GM19238 (cell line): ENCODE data around the gene NCKAP5L.
A peak's percentile ranks its signal among the peaks of the same experiment; 100 is the strongest.
"Not testable (repeated sequence)": the region's sequence is repeated elsewhere in the genome, so short reads cannot be mapped to it uniquely, and the experiment has no call there.

ENCODE experiments used
- DNase-seq: peaks from one replicate; pipeline ENCODE4 v3.0.0; 2011; ENCODE audit warnings: low spot score; ENCODE audit not compliant: insufficient read length

The NCKAP5L gene

GRCh38 chr12:49780914-49781313 is 47.3 kb downstream of the NCKAP5L start:
- DNase-seq, result not testable (repeated sequence)

- no peak for DNase-seq
Measured at GRCh38 chr12:49779581-49779980, 48.6 kb downstream of the NCKAP5L start.

DNA sequence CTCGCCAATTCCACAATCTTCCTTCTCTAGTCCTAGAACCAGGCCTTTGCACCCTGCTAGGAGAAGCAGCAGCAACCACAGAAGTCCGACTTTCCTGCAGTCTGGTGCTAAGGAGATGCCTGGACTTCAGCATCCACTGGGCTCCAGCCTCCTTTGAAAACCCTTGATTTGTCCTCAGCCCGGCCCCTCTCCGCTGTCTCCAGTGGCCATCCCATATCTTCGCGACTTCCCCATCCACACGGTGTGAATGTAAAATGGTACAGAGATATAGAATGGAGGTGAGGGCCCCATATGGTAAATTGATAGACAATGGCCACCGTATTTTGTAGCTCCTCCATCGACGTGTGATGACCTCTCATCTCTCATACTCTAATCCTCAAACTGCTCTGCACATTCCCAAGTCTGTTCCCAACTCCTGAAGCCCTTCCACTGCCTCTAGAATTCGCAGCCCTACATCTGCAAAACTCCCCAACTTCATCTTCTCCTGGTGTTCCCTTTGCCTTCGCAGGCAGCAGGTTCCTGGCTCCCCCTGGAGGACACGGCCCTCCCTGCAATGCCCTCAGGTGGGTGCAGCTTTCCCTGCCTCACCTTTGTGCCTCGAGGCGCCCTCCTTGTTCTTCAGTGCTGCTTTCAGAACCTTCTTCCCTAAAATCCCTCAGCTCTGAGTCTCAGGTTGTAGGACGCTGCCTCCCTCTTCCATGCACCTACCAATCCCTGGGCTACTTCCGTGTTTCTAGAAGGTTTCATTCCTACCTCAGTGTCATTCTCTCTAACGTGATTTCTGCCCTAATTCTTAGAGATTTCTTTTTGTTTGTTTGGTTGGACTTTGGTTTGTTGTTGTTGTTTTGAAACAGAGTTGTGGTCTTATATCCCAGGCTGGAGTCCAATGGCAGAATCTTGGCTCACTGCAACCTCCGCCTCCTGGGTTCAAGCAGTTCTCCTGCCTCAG is 50.1 kb downstream of the NCKAP5L start:
- DNase-seq, result peak; percentile 64

- no peak for DNase-seq
Measured at GRCh38 chr12:49777341-49777740, 50.9 kb downstream of the NCKAP5L start.

GRCh38 chr12:49776858-49777257 is 51.4 kb downstream of the NCKAP5L start:
- DNase-seq, result no peak

DNA sequence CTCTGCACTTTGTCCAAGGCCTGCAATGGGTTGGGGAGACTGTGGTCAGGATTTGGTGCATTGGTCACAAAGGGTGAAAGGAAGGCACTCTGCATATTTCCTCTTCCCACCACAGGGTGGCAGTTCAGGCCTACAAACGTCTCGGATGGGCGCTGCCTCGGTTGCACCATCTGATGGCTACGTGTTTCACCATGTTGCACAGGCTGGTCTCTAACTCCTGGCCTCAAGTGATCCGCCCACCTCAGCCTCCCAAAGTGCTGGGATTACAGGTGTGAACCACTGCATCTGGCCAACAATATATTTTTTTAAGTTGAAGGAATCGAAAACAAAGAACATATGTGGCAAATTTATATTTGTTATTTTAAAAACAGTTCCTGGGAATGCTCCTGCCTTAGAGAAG is 51.8 kb downstream of the NCKAP5L start:
- peak; percentile 64 for DNase-seq

DNA sequence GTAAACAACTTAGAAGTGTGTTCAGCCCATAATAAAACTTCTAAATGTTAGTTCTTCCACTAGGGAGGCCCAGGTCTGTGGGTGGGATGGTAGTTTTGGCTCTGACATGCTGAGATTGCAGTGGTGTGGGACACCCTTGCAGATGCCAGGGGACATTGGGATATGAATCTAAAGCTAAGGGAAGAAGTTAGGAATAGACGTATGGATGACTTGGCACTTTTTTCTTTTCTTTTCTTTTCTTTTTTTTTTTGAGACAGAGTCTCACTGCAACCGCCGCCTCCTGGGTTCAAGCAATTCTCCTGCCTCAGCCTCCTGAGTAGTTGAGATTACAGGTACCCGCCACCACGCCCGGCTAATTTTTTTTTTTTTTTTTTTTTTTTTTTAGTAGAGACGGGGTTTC is 55.1 kb downstream of the NCKAP5L start:
- DNase-seq, result not testable (repeated sequence)

GRCh38 chr12:49767333-49767732 is 60.9 kb downstream of the NCKAP5L start:
- no peak for DNase-seq

GRCh38 chr12:49766115-49766455 is 62.1 kb downstream of the NCKAP5L start:
- DNase-seq, result no peak

DNA sequence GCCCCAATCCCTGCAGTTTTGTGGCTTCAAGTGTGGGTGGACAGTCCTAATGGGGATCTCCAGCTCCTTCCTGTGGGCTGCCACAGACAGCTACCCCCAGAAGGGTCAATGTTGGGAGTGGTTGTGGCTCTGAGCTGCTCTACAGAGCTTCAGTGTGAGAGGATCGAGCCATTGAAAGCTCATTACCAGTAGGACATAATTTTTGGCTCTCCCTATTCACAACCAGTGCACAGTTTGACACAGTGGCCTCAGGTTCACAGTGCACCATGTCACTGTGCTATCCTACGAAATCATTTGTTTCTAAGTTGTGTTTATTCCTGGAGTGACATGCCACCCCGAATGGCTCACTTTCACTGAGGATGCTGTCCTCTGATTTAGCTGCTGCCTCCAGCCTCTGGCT is 64.1 kb downstream of the NCKAP5L start:
- DNase-seq, result no peak

DNA sequence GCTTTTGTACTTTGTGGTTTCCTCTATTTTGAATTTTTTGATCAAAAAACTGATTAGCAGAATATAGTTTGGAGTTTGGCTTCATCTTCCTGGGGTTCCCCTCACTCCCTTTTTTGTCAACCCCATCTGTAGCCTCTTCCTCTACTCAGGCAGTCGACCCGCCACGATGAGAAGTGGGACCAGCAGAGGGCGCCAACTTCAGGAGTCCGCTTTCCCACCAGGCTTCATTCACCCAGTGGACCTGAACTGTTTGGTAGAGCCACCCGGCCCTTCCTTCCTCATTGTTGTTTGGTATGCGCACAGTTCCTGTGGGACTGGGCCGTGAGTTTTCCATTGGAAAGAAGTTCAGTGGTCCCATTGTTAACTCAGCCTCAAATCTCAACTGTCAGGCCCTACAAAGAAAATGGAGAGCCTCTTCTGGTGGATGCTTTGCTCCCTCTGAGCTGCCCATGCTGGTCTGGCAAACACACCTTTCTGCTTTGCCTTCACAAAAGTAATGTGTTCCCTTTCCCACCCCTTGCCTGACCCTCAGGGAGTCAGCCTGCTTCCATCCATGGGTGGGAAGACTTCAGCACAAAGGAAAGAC is 65.1 kb downstream of the NCKAP5L start:
- peak; percentile 61 for DNase-seq

GRCh38 chr12:49762468-49762847 is 65.8 kb downstream of the NCKAP5L start:
- no peak for DNase-seq

- DNase-seq, result no peak
Measured at GRCh38 chr12:49761677-49762467, 66.3 kb downstream of the NCKAP5L start.

DNA sequence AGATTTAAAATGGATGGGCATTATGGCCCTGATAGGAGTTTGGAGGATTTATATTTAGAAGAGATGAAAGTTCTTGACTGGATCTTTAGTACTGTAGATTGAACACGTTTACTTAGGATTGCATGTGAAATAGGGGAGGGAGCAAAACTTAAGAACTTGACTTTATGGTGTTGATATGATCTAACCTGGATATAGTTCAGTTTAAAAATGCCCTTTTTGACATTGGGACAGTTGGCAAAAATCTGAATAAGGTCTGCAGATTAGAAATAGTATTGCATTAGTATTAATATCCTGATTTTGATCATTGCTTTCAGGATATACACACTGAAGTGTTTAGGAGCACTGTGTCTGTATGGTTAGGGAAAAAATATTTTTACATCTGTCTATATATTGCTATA is 77.2 kb downstream of the NCKAP5L start:
- DNase-seq, result no peak

GRCh38 chr12:49750027-49750995 is 77.9 kb downstream of the NCKAP5L start:
- no peak for DNase-seq

DNA sequence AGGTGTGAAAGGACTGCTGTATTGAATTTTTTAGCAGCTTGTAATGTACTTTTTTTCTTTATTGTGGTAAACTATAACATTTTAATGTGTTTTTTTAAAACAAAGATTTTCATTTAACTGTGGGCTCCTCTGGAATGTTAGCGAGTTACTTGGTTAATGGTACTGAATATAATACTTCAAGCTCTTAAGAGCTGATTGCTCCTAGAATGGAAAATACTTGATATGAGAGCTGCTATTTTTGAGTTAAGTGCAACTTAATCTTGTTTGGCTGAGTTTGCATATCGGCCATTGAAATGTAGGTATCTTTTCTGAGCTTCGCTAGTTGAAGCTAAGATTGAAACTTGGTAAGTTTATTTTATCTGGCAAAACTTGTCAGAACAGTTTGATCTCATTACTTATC is 79.4 kb downstream of the NCKAP5L start:
- DNase-seq, result no peak

DNA sequence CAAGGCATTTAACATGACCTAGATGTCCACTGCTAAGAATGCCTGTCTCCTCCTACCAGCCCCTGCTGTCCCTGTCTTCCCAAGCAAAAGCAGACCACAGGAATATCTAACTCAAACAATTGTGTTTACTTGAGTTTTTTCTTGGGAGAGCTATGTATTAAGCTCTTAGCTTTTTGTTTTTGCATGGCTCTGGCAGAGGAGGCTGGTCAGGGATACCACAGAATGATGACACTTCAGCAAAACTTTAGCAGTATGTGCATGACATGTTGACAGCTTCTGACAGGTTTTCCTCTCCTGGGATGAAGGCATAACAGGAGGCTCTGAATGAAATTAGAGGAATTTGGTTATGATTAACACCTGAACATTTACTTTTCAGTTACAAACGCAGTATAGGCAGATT is 79.9 kb downstream of the NCKAP5L start:
- DNase-seq, result no peak

DNA sequence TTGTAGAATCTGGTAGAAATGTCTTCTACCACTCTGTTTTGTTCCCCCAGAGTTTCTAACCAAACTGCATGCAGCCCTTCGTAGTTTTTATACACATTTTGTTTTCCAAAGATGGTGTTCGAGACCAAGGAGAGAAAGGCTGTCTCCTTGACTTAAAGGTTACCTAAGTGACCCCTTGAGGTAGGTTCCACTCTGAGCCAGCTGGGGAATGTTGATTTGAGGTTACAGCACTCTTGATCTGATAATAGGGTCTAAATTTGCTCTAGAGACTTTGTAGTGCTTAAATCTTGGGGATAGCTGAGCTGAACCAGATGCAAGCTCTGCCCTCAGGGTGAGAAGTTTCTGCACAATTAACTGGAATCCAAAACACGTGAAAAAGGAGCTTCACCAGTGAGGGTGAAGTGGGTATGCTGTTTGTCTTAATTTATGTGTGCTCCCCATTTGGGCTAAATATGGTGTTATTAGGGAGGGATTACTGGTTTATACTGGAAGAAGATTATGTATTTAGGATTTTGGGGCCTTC is 83.8 kb downstream of the NCKAP5L start:
- DNase-seq, result no peak

DNA sequence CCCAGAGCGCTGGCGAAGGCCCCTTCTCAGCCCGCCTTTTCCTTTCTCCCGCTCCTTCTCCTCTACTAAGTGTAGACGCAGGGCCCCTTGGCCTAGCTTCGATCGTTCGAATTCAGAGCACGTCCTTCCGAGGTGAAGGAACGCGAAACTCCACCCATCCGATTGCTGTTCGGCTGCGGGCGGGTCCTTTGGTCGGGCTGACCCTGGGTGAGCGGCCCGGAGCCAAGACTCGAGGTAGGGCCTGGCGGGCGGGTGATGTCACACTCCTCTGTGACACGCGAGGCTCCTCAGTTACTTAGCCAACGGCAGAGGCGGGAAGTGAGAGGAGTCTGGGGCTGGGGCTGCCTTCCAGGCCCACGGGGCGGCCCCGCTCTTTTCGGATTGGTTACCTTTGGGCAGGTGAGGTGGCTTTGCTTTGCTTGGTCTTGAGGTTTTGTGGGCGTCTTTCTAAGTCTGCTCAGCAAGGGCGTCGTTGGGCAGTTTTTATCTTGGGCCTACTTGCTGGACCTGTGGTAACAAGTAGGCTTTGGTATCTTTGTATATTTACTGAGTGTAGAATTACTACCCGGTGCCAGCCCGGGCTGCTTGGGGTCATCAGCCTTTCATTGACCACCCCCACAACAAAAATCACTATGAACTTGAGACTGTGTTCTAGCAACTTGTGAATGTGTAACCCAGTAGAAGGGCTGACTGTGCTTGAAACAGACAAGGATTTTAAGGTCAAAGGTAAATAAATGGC is 86.2 kb downstream of the NCKAP5L start:
- DNase-seq, result peak; percentile 37
